Sigmoid colon (tissue), 7 donors: Measurements from ENCODE around the gene TPST1. TPM values are rescaled to one million over a fixed set of nuclear protein-coding genes. Genes with fewer than 3 reads are reported as not detected.
"Not testable (repeated sequence)": the region's sequence is repeated elsewhere in the genome, so short reads cannot be mapped to it uniquely, and the experiment has no call there.

Experiments used
- DNase-seq: peaks from one replicate; pipeline ENCODE4 v3.0.0-alpha.2; 2019
- H3K27ac ChIP-seq, 4 donors: fragments of 200-600 bp; sonication (generic); one replicate each; pipeline ENCODE4 v1.5.1; 2016 to 2019; ENCODE audit warnings: mild to moderate bottlenecking in 1 of 4
- H3K27me3 ChIP-seq, 3 donors: fragments of 200-600 bp; sonication (generic); one replicate each; pipeline ENCODE4 v1.5.1; 2019; ENCODE audit warnings: mild to moderate bottlenecking in 1 of 3
- H3K36me3 ChIP-seq, 4 donors: fragments of 200-600 bp; sonication (generic); one replicate each; pipeline ENCODE4 v1.5.1; 2016 to 2019
- H3K4me1 ChIP-seq, 4 donors: fragments of 200-600 bp; sonication (generic); one replicate each; pipeline ENCODE4 v1.5.1; 2017 to 2019
- H3K4me3 ChIP-seq, 4 donors: fragments of 200-600 bp; sonication (generic); one replicate each; pipeline ENCODE4 v1.5.1; 2017 to 2019; ENCODE audit warnings: mild to moderate bottlenecking in 2 of 4, moderate library complexity in 1 of 4
- H3K9me3 ChIP-seq, 4 donors: fragments of 200-600 bp in 3 of 4; sonication (generic) in 3 of 4; one replicate each; pipeline versions ENCODE4 v1.5.1 to v1.6.1; 2013 to 2019
- CTCF ChIP-seq, 4 experiments: fragments of 450-650 bp in 3 of 4; fragments of 200-600 bp in 1 of 4; IDR thresholded peaks; one replicate each; pipeline ENCODE4 v1.5.1; 2016 to 2019; ENCODE audit warnings: antibody characterized with exemption in 4 of 4, mild to moderate bottlenecking in 3 of 4, moderate library complexity in 2 of 4
- EP300 ChIP-seq, 4 donors: sonication (generic); formaldehyde crosslinking; IDR thresholded peaks; one replicate each; pipeline ENCODE4 v1.6.1; 2017; ENCODE audit warnings: antibody characterized with exemption in 4 of 4
- POLR2A ChIP-seq, 2 donors: fragments of 450-650 bp; IDR thresholded peaks; one replicate each; pipeline ENCODE4 v1.6.1; 2016; ENCODE audit warnings: antibody characterized with exemption in 2 of 2, mild to moderate bottlenecking in 2 of 2, moderate library complexity in 2 of 2
- POLR2AphosphoS5 ChIP-seq, 4 donors: sonication (generic); formaldehyde crosslinking; IDR thresholded peaks; one replicate each; pipeline ENCODE4 v1.6.1; 2017; ENCODE audit warnings: antibody characterized with exemption in 4 of 4
- WGBS, 2 donors: extraction: QIAGEN DNeasy Blood & Tissue Kit; methylation state at CpG; one replicate each; pipeline ENCODE4 v1.1.7; 2013; 5-methylcytosine and 5-hydroxymethylcytosine counted together
- intact Hi-C: fragments of 100-400 bp; cut with DNase I; formaldehyde crosslinking; loops from one replicate; pipeline ENCODE4 v1.15.1; 2023
- polyA plus RNA-seq, 3 donors: library from polyadenylated mRNA; stranded (reverse); fragments of 200-250 nt; gene quantifications; one replicate each; pipeline ENCODE4 v1.2.3, GENCODE V29; 2013
- total RNA-seq, 4 donors: library from RNA; depleted of rRNA; stranded (reverse); fragments of >200 nt; gene quantifications; one replicate each; pipeline ENCODE4 v1.1.0, GENCODE V29; 2016
- donor health status: healthy with polysubstance abuse.
- donor health status: Bipolar disorder and iron deficiency.
- donor health status: healthy.

TPST1 gene
- total and polyA plus RNA-seq, 7 donors, result 0.92 to 31.3 (median 21.0) TPM

- intact Hi-C loops, result no loop called here
- WGBS, 2 donors, result 95 to 97% methylated on average over 4 of the region's 4 CpGs
- no peak overlapping the region for H3K27ac ChIP-seq
- no peak for DNase-seq
- TF ChIP-seq EP300 (IDR thresholded peaks at IDR 0.05), result no peak
- no peak for TF ChIP-seq CTCF (IDR thresholded peaks at IDR 0.05)
- TF ChIP-seq POLR2AphosphoS5 (IDR thresholded peaks at IDR 0.05), result no peak
- no peak for TF ChIP-seq POLR2A (IDR thresholded peaks at IDR 0.05)
- no peak overlapping the region for H3K4me3 ChIP-seq
- no peaks in the 10 kb centered on the region for H3K9me3 ChIP-seq
- no peaks in the 10 kb centered on the region for H3K36me3 ChIP-seq
- no peaks in the 10 kb centered on the region for H3K27me3 ChIP-seq
- no peaks in the 10 kb centered on the region for H3K4me1 ChIP-seq
These were observed 11.6 kb downstream of the TPST1 start for GRCh38 chr7:66216687-66217086.

- 83 to 86% methylated on average over 1 of the region's 1 CpG for WGBS, 2 donors
- intact Hi-C loops, result no loop called here
- TF ChIP-seq CTCF (IDR thresholded peaks at IDR 0.05), result no peak
- TF ChIP-seq EP300 (IDR thresholded peaks at IDR 0.05), result no peak
- no peak for TF ChIP-seq POLR2AphosphoS5 (IDR thresholded peaks at IDR 0.05)
- no peak for TF ChIP-seq POLR2A (IDR thresholded peaks at IDR 0.05)
- H3K9me3 ChIP-seq, result no peaks in the 10 kb centered on the region
- no peaks in the 10 kb centered on the region for H3K27me3 ChIP-seq
- H3K4me3 ChIP-seq, result no peak overlapping the region
- no peaks in the 10 kb centered on the region for H3K4me1 ChIP-seq
- DNase-seq, result no peak
- no peak overlapping the region for H3K27ac ChIP-seq
- no peaks in the 10 kb centered on the region for H3K36me3 ChIP-seq
These were observed 14.7 kb downstream of the TPST1 start for GRCh38 chr7:66219805-66220204.

GRCh38 chr7:66221442-66221841 lies 16.3 kb downstream of the TPST1 start:
- DNase-seq, result no peak
- no peaks in the 10 kb centered on the region for H3K9me3 ChIP-seq
- intact Hi-C loops, result no loop called here
- no peaks in the 10 kb centered on the region for H3K36me3 ChIP-seq
- no peak overlapping the region for H3K4me3 ChIP-seq
- no peak overlapping the region for H3K27ac ChIP-seq
- no peaks in the 10 kb centered on the region for H3K4me1 ChIP-seq
- TF ChIP-seq EP300 (IDR thresholded peaks at IDR 0.05) (no peak), POLR2AphosphoS5 (IDR thresholded peaks at IDR 0.05) (no peak), CTCF (IDR thresholded peaks at IDR 0.05) (no peak), POLR2A (IDR thresholded peaks at IDR 0.05) (no peak)
- H3K27me3 ChIP-seq, result no peaks in the 10 kb centered on the region
- WGBS, 2 donors, result 82 to 88% methylated on average over 3 of the region's 3 CpGs

GRCh38 chr7:66227808-66228207 lies 22.7 kb downstream of the TPST1 start:
- intact Hi-C loops, result no loop called here
- H3K36me3 ChIP-seq, result no peaks in the 10 kb centered on the region
- no peaks in the 10 kb centered on the region for H3K27me3 ChIP-seq
- no peaks in the 10 kb centered on the region for H3K9me3 ChIP-seq
- H3K4me3 ChIP-seq, result no peak overlapping the region
- no peak for TF ChIP-seq POLR2AphosphoS5 (IDR thresholded peaks at IDR 0.05)
- TF ChIP-seq CTCF (IDR thresholded peaks at IDR 0.05), result no peak
- H3K4me1 ChIP-seq, result no peaks in the 10 kb centered on the region
- no peak overlapping the region for H3K27ac ChIP-seq
- WGBS, 2 donors, result 94 to 100% methylated on average over 1 of the region's 1 CpG
- no peak for DNase-seq

- H3K27me3 ChIP-seq, H3K27ac ChIP-seq, H3K36me3 ChIP-seq, H3K4me1 ChIP-seq, intact Hi-C loops, DNase-seq, H3K9me3 ChIP-seq, H3K4me3 ChIP-seq: not testable (repeated sequence)
- 97 to 98% methylated on average over 24 of the region's 24 CpGs for WGBS, 2 donors
These were observed 26.4 kb downstream of the TPST1 start for GRCh38 chr7:66231326-66232216.
